Activated naive CD4-positive, alpha-beta T cell treated with anti-CD3 and anti-CD28 coated beads, Interleukin-2, amount 50 U/mL, for 24 hours (primary cell): ENCODE results near the gene THAP11.
"Not testable (repeated sequence)": the region's sequence is repeated elsewhere in the genome, so short reads cannot be mapped to it uniquely, and the experiment has no call there.

ENCODE experiments used
- H3K27ac Mint-ChIP-seq: one replicate; pipeline ENCODE4 v1.8.0; 2021; ENCODE audit warnings: mild to moderate bottlenecking, mixed read lengths
- H3K27me3 Mint-ChIP-seq: one replicate; pipeline ENCODE4 v1.8.0; 2021; ENCODE audit warnings: mixed read lengths
- H3K36me3 Mint-ChIP-seq: one replicate; pipeline ENCODE4 v1.8.0; 2021; ENCODE audit warnings: mixed read lengths
- H3K4me1 Mint-ChIP-seq: one replicate; pipeline ENCODE4 v1.8.0; 2021; ENCODE audit warnings: mixed read lengths
- H3K4me3 Mint-ChIP-seq: one replicate; pipeline ENCODE4 v1.8.0; 2021; ENCODE audit warnings: mild to moderate bottlenecking, mixed read lengths
- H3K9me3 Mint-ChIP-seq: one replicate; pipeline ENCODE4 v1.8.0; 2021; ENCODE audit warnings: mixed read lengths

Gene THAP11

GRCh38 chr16:67825119-67825518, 17.0 kb upstream of the THAP11 start:
- Mint-ChIP-seq H3K9me3 (no peaks in the 10 kb centered on the region), H3K36me3 (peaks cover 2% of the 10 kb centered on the region), H3K27me3 (no peaks in the 10 kb centered on the region), H3K4me1 (no peaks in the 10 kb centered on the region), H3K27ac (no peak overlapping the region), H3K4me3 (no peak overlapping the region)

DNA sequence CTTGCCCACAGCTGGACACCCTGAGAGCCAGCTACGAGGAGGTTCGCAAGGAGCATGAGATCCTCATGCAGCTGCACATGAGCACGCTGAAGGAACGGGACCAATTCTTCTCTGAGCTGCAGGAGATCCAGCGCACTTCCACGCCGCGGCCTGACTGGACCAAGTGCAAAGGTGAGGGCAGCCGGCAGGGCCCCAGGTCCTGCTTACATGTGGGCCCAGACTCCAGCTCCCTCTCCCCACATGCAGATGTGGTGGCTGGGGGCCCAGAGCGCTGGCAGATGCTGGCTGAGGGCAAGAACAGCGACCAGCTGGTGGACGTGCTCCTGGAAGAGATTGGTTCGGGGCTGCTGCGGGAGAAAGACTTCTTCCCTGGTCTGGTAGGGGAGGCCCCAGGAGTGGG, 16.2 kb upstream of the THAP11 start:
- no peaks in the 10 kb centered on the region for H3K4me1 Mint-ChIP-seq
- peaks cover 3% of the 10 kb centered on the region for H3K36me3 Mint-ChIP-seq
- H3K4me3 Mint-ChIP-seq: no peak overlapping the region
- H3K27ac Mint-ChIP-seq: no peak overlapping the region
- H3K27me3 Mint-ChIP-seq: no peaks in the 10 kb centered on the region
- no peaks in the 10 kb centered on the region for H3K9me3 Mint-ChIP-seq

DNA sequence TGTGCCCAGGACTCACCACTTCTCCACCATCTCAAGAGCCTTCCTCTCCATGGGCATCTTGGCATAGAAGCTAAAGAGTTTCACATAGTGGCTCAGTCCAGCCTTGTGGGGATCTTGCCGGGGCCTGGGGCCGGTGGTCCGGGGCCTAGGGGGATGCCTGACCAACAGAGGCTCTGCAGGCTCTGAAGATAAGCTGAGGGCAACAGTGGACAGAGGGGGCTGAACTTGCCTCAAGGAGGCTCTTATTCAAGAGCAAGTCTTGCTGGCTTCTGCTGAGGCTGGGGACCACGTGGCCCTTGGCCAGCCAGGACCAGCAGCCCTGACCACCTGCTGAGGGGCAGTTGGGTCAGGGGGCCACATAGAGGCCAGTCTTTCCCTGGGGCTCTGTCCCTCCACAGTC, 13.5 kb upstream of the THAP11 start:
- peaks cover 5% of the 10 kb centered on the region for H3K4me1 Mint-ChIP-seq
- H3K27me3 Mint-ChIP-seq: no peaks in the 10 kb centered on the region
- H3K4me3 Mint-ChIP-seq: no peak overlapping the region
- H3K27ac Mint-ChIP-seq: no peak overlapping the region
- H3K9me3 Mint-ChIP-seq: no peaks in the 10 kb centered on the region
- peaks cover 3% of the 10 kb centered on the region for H3K36me3 Mint-ChIP-seq

- peak overlapping the region; percentile 35 for H3K27ac Mint-ChIP-seq
- peak overlapping the region; percentile 94 for H3K4me3 Mint-ChIP-seq
- H3K9me3 Mint-ChIP-seq: no peaks in the 10 kb centered on the region
- H3K27me3 Mint-ChIP-seq: no peaks in the 10 kb centered on the region
- peaks cover 10% of the 10 kb centered on the region for H3K4me1 Mint-ChIP-seq
- H3K36me3 Mint-ChIP-seq: peaks cover 3% of the 10 kb centered on the region
These were observed 9.1 kb upstream of the THAP11 start for GRCh38 chr16:67833030-67833414.

- peak overlapping the region; percentile 81 for H3K27ac Mint-ChIP-seq
- peaks cover 3% of the 10 kb centered on the region for H3K36me3 Mint-ChIP-seq
- no peaks in the 10 kb centered on the region for H3K27me3 Mint-ChIP-seq
- H3K4me3 Mint-ChIP-seq: peak overlapping the region; percentile 94
- peaks cover 10% of the 10 kb centered on the region for H3K4me1 Mint-ChIP-seq
- no peaks in the 10 kb centered on the region for H3K9me3 Mint-ChIP-seq
These were observed 8.5 kb upstream of the THAP11 start for GRCh38 chr16:67833415-67834241.

- Mint-ChIP-seq H3K27ac (no peak overlapping the region), H3K27me3 (no peaks in the 10 kb centered on the region), H3K9me3 (no peaks in the 10 kb centered on the region), H3K36me3 (peaks cover 3% of the 10 kb centered on the region), H3K4me1 (peaks cover 10% of the 10 kb centered on the region), H3K4me3 (peak overlapping the region; percentile 94)
These were observed 7.9 kb upstream of the THAP11 start for GRCh38 chr16:67834242-67834614.

GRCh38 chr16:67837190-67837589, 4.9 kb upstream of the THAP11 start:
- not testable (repeated sequence) for H3K9me3 Mint-ChIP-seq, H3K4me3 Mint-ChIP-seq, H3K27ac Mint-ChIP-seq, H3K27me3 Mint-ChIP-seq, H3K36me3 Mint-ChIP-seq
- H3K4me1 Mint-ChIP-seq: peaks cover 15% of the 10 kb centered on the region

DNA sequence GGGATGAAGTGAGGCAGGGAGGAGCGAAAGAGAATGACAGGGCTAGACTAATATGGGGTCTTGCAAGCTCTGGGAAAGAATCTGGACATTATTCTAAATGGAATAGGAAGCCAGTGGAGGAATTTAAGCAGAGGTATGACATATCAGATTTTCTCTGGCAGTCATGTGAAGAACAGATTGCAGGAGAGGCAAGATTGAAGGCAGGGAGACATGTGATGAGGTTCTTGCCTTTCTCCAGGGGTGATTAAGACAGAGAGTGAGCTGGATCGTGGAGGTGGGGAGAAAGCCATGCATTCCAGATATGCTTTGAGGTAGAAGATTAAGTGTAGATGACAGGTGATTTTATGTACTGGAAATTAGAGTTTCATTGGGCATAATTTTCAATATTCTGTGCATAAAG, 4.3 kb upstream of the THAP11 start:
- Mint-ChIP-seq H3K27ac (no peak overlapping the region), H3K27me3 (no peaks in the 10 kb centered on the region)

DNA sequence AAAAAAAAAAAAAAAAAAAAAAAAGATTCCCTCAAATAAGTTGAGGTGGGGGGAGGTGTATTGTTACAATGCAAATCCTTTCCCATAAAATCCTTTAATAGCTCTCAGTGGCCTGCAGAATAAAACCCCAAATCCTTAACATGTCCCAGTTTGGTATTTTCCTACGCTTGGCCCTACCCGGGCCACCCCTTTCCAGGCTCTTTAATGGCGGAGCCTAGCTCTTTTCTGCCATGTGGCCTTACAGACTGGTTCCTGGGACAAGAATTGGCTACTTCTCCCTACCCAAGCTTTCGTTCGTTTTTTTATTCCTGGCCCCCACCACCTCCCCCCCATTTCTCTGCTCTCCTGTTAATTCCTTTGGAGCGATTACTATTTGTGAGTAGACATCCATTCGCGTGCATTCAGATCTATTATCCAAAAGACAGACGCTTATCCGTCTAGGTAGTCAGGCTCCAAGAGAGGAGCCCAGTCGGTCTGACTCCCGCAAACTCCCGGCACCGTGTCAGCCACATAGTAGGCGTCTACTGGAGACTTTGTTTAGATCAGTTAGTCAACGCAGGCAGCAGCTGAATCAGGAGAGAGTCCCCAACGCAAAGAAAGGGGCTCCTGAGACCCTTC, 813 bp upstream of the THAP11 start:
- H3K4me3 Mint-ChIP-seq: peak overlapping the region; percentile 96
- peak overlapping the region; percentile 91 for H3K27ac Mint-ChIP-seq
- no peaks in the 10 kb centered on the region for H3K9me3 Mint-ChIP-seq
- H3K36me3 Mint-ChIP-seq: no peaks in the 10 kb centered on the region
- H3K4me1 Mint-ChIP-seq: peaks cover 37% of the 10 kb centered on the region
- H3K27me3 Mint-ChIP-seq: no peaks in the 10 kb centered on the region

More for the DNA sequence above, 4.3 kb upstream of the THAP11 start:
- no peaks in the 10 kb centered on the region for H3K36me3 Mint-ChIP-seq
- peaks cover 16% of the 10 kb centered on the region for H3K4me1 Mint-ChIP-seq
- no peaks in the 10 kb centered on the region for H3K9me3 Mint-ChIP-seq
- no peak overlapping the region for H3K4me3 Mint-ChIP-seq

DNA sequence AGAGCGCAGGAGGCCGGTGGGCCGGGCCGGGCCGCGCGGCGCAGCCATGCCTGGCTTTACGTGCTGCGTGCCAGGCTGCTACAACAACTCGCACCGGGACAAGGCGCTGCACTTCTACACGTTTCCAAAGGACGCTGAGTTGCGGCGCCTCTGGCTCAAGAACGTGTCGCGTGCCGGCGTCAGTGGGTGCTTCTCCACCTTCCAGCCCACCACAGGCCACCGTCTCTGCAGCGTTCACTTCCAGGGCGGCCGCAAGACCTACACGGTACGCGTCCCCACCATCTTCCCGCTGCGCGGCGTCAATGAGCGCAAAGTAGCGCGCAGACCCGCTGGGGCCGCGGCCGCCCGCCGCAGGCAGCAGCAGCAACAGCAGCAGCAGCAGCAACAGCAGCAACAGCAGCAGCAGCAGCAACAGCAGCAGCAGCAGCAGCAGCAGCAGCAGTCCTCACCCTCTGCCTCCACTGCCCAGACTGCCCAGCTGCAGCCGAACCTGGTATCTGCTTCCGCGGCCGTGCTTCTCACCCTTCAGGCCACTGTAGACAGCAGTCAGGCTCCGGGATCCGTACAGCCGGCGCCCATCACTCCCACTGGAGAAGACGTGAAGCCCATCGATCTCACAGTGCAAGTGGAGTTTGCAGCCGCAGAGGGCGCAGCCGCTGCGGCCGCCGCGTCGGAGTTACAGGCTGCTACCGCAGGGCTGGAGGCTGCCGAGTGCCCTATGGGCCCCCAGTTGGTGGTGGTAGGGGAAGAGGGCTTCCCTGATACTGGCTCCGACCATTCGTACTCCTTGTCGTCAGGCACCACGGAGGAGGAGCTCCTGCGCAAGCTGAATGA, 606 bp downstream of the THAP11 start:
- Mint-ChIP-seq H3K27ac (peak overlapping the region; percentile 88), H3K36me3 (no peaks in the 10 kb centered on the region), H3K4me3 (peak overlapping the region; percentile 91), H3K4me1 (peaks cover 41% of the 10 kb centered on the region), H3K27me3 (no peaks in the 10 kb centered on the region), H3K9me3 (no peaks in the 10 kb centered on the region)

GRCh38 chr16:67843343-67843765, 1.2 kb downstream of the THAP11 start:
- Mint-ChIP-seq H3K4me1 (peaks cover 45% of the 10 kb centered on the region), H3K27ac (peak overlapping the region; percentile 88), H3K9me3 (no peaks in the 10 kb centered on the region), H3K27me3 (no peaks in the 10 kb centered on the region), H3K36me3 (no peaks in the 10 kb centered on the region), H3K4me3 (peak overlapping the region; percentile 91)

GRCh38 chr16:67844497-67844896, 2.4 kb downstream of the THAP11 start:
- Mint-ChIP-seq H3K36me3 (no peaks in the 10 kb centered on the region), H3K27me3 (no peaks in the 10 kb centered on the region), H3K4me1 (peaks cover 49% of the 10 kb centered on the region), H3K4me3 (peak overlapping the region; percentile 91), H3K27ac (peak overlapping the region; percentile 84), H3K9me3 (no peaks in the 10 kb centered on the region)

DNA sequence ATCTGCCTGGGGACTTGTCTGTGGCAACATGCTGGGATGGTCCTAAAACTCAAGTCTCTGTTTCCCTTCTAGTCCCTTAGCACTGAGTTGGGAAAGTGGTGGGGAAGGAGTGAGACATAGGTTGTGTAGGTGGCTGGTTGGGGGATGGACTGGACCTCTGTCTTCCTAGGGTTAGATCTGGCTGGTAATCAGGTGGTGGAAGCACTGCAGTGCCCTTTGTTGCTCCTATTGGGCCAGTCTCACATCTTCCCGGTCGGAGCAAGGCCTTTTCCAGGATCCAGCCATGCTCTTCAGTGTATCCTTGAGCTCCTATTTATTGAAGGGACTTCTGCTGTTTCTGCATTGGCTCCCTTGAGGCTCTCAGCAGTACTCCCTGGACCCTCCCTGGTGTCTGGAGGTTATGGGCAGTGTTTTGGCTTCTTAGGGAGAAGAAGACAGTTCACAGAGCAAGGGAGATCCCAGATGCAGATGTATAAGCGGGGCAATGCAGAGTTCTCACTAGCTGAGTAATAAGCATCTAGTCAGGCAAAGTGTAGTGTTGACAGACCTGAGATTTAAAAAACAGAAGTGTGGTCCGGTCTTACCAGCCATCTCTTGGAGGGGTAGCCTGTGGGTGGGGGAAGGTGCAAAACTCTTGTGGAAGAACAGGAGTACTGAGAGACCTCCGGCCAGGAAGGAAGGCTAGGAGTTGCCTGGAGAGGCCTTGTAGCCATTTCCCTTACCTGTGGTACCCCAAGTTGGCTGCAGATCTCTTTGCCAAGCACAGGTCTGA, 3.4 kb downstream of the THAP11 start:
- Mint-ChIP-seq H3K27me3 (no peaks in the 10 kb centered on the region), H3K4me1 (peaks cover 49% of the 10 kb centered on the region), H3K27ac (peak overlapping the region; percentile 90), H3K36me3 (no peaks in the 10 kb centered on the region), H3K9me3 (no peaks in the 10 kb centered on the region), H3K4me3 (peak overlapping the region; percentile 92)

DNA sequence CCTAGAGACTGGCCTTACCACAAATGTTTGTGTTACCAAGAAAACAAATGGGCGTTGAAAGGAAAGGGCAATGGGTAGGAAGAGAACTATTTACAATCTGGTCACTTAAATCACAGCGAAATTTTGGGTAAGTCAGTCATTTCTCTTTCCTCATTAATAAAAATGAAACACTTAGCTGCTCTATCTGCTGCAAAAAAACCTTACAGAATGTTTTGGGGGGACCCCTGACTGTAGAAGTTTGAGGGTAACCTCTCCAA, 3.9 kb downstream of the THAP11 start:
- peaks cover 49% of the 10 kb centered on the region for H3K4me1 Mint-ChIP-seq
- H3K4me3 Mint-ChIP-seq: peak overlapping the region; percentile 92
- peak overlapping the region; percentile 90 for H3K27ac Mint-ChIP-seq
- no peaks in the 10 kb centered on the region for H3K27me3 Mint-ChIP-seq
- H3K36me3 Mint-ChIP-seq: no peaks in the 10 kb centered on the region
- no peaks in the 10 kb centered on the region for H3K9me3 Mint-ChIP-seq

DNA sequence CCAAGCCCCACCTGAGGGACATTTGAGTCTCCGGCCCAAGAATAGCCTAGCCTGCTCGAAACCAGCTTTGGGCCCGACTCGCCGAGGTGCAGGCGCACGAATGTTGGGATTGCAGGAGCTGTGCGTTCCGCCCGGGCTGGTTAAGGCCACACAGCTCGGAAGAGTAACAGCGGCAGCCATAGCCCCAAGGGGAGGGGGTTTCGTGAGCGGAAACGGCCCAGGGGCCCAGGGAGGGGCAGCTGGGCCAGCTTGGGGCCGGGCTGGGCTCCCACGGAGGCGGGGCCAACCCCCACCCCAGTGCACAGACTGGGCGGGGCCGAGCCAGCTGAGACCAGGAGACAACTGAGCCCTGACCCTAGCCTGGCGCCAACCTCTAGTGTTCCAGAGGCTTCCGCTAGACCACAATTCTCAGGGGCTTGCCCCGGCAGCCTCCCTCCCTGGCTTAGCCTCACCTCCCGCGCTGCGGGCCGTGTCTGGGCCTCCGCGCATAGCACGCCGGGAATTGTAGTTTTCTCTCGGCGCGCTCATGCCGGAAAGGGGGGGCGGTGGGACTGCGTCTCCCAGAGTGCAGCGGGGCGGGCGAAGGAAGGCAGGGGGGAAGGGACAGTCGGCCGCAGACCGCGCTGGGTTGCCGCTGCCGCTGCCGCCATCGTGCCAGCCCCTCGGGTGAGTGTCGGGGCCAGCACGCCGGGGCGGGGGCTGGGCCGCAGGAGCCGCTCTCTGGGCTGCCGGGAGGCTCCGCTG, 4.4 kb downstream of the THAP11 start, which contains the start of gene NUTF2:
TSS of gene NUTF2 (plus strand) at position 614 of the 744 bp plus-strand sequence. CDS start 18,198 bp downstream, outside the sequence.
- no peaks in the 10 kb centered on the region for H3K36me3 Mint-ChIP-seq
- no peaks in the 10 kb centered on the region for H3K27me3 Mint-ChIP-seq
- peak within 1 kb of the TSS; percentile 94 for H3K4me3 Mint-ChIP-seq
- peak within 1 kb of the TSS; percentile 94 for H3K27ac Mint-ChIP-seq
- H3K9me3 Mint-ChIP-seq: no peaks in the 10 kb centered on the region
- peaks cover 46% of the 10 kb centered on the region for H3K4me1 Mint-ChIP-seq
